ENCODE data around the gene MTIF2. TPM values are rescaled to one million over a fixed set of nuclear protein-coding genes. Genes with fewer than 3 reads are reported as not detected.
"Not testable (repeated sequence)": the region's sequence is repeated elsewhere in the genome, so short reads cannot be mapped to it uniquely, and the experiment has no call there.

MTIF2 gene
- total and polyA plus RNA-seq, 8 donors = 13.6 to 22.9 (median 16.7) TPM

GRCh38 chr2:55204536-55204935, 64.5 kb downstream of the MTIF2 start:
- DNase-seq (no peak), FAIRE-seq (no peak), ATAC-seq (no peak)
- 97 to 99% methylated on average over 3 of the region's 3 CpGs for WGBS, 2 donors
- Histone ChIP-seq H3K9me3 (no peaks in the 10 kb centered on the region), H3K4me1 (no peaks in the 10 kb centered on the region), H3K36me3 (no peaks in the 10 kb centered on the region), H3K27me3 (no peaks in the 10 kb centered on the region), H3K27ac (no peak overlapping the region), H3K4me3 (no peak overlapping the region)
- intact Hi-C loops (cut with DNase I) = no loop called here
- TF ChIP-seq, protein P1, sequence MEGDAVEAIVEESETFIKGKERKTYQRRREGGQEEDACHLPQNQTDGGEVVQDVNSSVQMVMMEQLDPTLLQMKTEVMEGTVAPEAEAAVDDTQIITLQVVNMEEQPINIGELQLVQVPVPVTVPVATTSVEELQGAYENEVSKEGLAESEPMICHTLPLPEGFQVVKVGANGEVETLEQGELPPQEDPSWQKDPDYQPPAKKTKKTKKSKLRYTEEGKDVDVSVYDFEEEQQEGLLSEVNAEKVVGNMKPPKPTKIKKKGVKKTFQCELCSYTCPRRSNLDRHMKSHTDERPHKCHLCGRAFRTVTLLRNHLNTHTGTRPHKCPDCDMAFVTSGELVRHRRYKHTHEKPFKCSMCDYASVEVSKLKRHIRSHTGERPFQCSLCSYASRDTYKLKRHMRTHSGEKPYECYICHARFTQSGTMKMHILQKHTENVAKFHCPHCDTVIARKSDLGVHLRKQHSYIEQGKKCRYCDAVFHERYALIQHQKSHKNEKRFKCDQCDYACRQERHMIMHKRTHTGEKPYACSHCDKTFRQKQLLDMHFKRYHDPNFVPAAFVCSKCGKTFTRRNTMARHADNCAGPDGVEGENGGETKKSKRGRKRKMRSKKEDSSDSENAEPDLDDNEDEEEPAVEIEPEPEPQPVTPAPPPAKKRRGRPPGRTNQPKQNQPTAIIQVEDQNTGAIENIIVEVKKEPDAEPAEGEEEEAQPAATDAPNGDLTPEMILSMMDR (IDR thresholded peaks at IDR 0.05) = no peak

- FAIRE-seq = no peak
- intact Hi-C loops (cut with DNase I) = no loop called here
Measured at GRCh38 chr2:55200416-55200815, 68.6 kb downstream of the MTIF2 start.

DNA sequence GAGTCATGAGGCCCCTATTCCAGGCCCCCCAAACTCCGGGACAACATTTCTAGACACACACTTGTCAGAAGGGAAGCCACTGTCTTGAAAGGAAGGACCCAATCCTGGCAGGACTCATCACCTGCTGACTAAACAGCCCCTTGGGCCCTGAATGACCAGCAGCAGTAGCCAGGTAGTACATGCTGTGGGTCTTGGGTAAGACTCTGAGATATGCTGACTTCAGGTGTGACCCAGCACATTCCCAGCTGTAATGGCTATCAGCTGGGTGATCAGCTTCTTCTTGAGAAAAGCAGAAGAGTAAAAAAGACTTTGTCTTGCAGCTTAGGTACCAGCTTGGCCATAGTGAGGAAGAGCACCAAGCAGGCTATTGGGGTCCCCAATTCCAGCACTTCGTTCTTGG, 72.5 kb downstream of the MTIF2 start:
- Histone ChIP-seq H3K27ac (no peak overlapping the region), H3K4me1 (no peaks in the 10 kb centered on the region), H3K9me3 (no peaks in the 10 kb centered on the region), H3K36me3 (no peaks in the 10 kb centered on the region), H3K4me3 (no peak overlapping the region), H3K27me3 (no peaks in the 10 kb centered on the region)
- FAIRE-seq (no peak), ATAC-seq (no peak), DNase-seq (no peak)
- 98 to 100% methylated on average over 2 of the region's 2 CpGs for WGBS, 2 donors
- intact Hi-C loops (cut with DNase I) = no loop called here
- TF ChIP-seq, protein P1 (IDR thresholded peaks at IDR 0.05) = no peak

More at GRCh38 chr2:55200416-55200815, 68.6 kb downstream of the MTIF2 start:
- DNase-seq = no peak
- no peaks in the 10 kb centered on the region for H3K27me3 ChIP-seq
- no peak overlapping the region for H3K4me3 ChIP-seq
- no peaks in the 10 kb centered on the region for H3K9me3 ChIP-seq
- 97 to 100% methylated on average over 1 of the region's 1 CpG for WGBS, 2 donors
- H3K4me1 ChIP-seq = no peaks in the 10 kb centered on the region
- no peak overlapping the region for H3K27ac ChIP-seq
- no peaks in the 10 kb centered on the region for H3K36me3 ChIP-seq
- TF ChIP-seq, protein P1 (IDR thresholded peaks at IDR 0.05) = no peak
- ATAC-seq = no peak

DNA sequence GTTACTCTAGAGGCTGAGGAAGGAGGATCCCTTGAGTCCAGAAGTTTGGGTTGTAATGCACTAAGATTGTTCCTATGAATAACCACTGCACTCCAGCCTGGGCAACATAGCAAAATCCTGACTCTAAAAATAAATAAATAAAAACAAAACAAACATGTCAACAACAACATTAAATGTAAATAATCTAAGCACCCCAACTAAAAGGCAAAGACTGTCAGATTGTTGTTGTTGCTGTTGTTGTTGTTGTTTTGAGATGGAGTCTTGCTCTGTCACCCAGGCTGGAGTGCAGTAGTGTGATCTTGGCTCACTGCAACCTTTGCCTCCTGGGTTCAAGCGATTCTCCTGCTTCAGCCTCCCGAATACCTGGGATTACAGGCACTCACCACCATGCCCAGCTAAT, 77.1 kb downstream of the MTIF2 start:
- DNase-seq; H3K9me3 ChIP-seq; H3K27me3 ChIP-seq; FAIRE-seq; intact Hi-C loops (cut with DNase I); H3K4me3 ChIP-seq; H3K27ac ChIP-seq; H3K36me3 ChIP-seq; H3K4me1 ChIP-seq; ATAC-seq: not testable (repeated sequence)
- 92 to 93% methylated on average over 2 of the region's 2 CpGs for WGBS, 2 donors

GRCh38 chr2:55186837-55187236, 82.2 kb downstream of the MTIF2 start:
- ATAC-seq; FAIRE-seq; H3K36me3 ChIP-seq; DNase-seq; H3K4me1 ChIP-seq; intact Hi-C loops (cut with DNase I); H3K9me3 ChIP-seq; H3K27ac ChIP-seq; H3K27me3 ChIP-seq; H3K4me3 ChIP-seq: not testable (repeated sequence)
- 81 to 83% methylated on average over 8 of the region's 8 CpGs for WGBS, 2 donors

Other genes starting within 250 kb of the MTIF2 start
- 100 to 1,000 TPM in 1 of 6 donors, 10 to 100 TPM in 5; 38.3 to 105 (median 77.3) TPM for gene RTN4, start 218.8 kb downstream of the MTIF2 start, total RNA-seq
- 10 to 100 TPM; 59.2 to 97.8 TPM for gene RTN4, start 218.8 kb downstream of the MTIF2 start, polyA plus RNA-seq
- 1 to 10 TPM; 2.9 to 10.0 (median 6.0) TPM for gene CLHC1, start 36.9 kb downstream of the MTIF2 start, total RNA-seq
- 10 to 100 TPM in 1 of 2 donors, 1 to 10 TPM in 1; 8.1 to 20.0 TPM for gene CLHC1, start 36.9 kb downstream of the MTIF2 start, polyA plus RNA-seq
- gene RPS27A, start 36.5 kb downstream of the MTIF2 start, total RNA-seq = 100 to 1,000 TPM; 501 to 776 (median 622) TPM
- 1,000 to 10,000 TPM in 1 of 2 donors, 100 to 1,000 TPM in 1; 587 to 1,369 TPM for gene RPS27A, start 36.5 kb downstream of the MTIF2 start, polyA plus RNA-seq
- gene CCDC88A, start 150.6 kb upstream of the MTIF2 start, total RNA-seq = 10 to 100 TPM; 12.7 to 30.1 (median 19.9) TPM
- 10 to 100 TPM; 10.2 to 21.1 TPM for gene CCDC88A, start 150.6 kb upstream of the MTIF2 start, polyA plus RNA-seq

Measured in pancreas (tissue), 10 donors.